GM19240 (cell line): Measurements from ENCODE around the gene GALNT1.

Experiments
- DNase-seq: peaks from one replicate; pipeline ENCODE4 v3.0.0; 2011; ENCODE audit warnings: low spot score; ENCODE audit not compliant: insufficient read length

GALNT1 gene

GRCh38 chr18:35749701-35750100 is 168.2 kb downstream of the GALNT1 start:
- DNase-seq = no peak

GRCh38 chr18:35750929-35751328 is 169.4 kb downstream of the GALNT1 start:
- no peak for DNase-seq

GRCh38 chr18:35753306-35753910 is 171.9 kb downstream of the GALNT1 start:
- DNase-seq = no peak

GRCh38 chr18:35754464-35754863 is 172.9 kb downstream of the GALNT1 start:
- no peak for DNase-seq

GRCh38 chr18:35755369-35755768 is 173.8 kb downstream of the GALNT1 start:
- DNase-seq = no peak

GRCh38 chr18:35756506-35757117 is 175.1 kb downstream of the GALNT1 start:
- DNase-seq = peak; percentile 47
